ENCODE results near the gene RBMX.

GRCh38 chrX:136828830-136829229 lies 51.7 kb downstream of the RBMX start:
- no peak for TF ChIP-seq CTCF (IDR thresholded peaks at IDR 0.05)
- TF ChIP-seq POLR2A (IDR thresholded peaks at IDR 0.05): no peak
